Left kidney (tissue), 2 donors: ENCODE measurements around the gene TMUB1. TPM values are rescaled to one million over a fixed set of nuclear protein-coding genes. Genes with fewer than 3 reads are reported as not detected.

Experiments used
- DNase-seq: peaks from one replicate; pipeline ENCODE4 v3.0.0-alpha.2; 2013
- polyA plus RNA-seq: library from polyadenylated mRNA; unstranded; fragments of 120-200 nt; gene quantifications from one replicate; pipeline ENCODE4 v1.2.1, GENCODE V29; 2013; ENCODE audit not compliant: insufficient read length

TMUB1 gene
- polyA plus RNA-seq, 1 donor, result 19.7 TPM

DNA sequence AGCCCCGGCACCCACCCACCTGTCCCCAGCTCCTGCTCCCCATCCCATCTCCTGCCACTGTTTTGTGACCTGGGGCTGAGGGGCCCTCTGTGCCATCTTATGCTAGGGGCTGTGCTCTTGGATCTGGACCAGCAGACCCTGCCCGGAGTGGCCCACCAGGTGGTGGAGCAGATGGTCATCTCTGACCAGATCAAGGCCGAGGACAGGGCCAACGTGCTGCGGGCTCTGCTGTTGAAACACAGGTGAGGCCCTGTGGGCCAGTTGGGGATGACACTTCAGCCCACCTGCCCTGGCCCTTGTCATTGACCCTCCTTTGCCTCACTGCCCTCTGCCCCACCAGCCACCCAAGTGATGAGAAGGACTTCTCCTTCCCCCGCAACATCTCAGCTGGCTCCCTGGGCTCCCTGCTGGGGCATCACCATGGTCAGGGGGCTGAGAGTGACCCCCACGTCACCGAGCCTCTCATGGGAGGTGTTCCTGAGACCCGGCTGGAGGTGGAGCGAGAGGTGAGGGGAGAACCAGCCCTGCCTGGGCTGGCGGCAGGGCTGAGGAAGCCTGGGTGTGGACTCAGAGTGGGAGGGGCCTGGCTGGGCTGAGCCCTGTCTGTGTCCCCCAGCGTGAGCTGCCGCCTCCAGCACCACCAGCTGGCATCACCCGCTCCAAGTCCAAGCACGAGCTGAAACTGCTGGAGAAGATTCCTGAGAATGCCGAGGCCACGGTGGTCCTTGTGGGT is 13.3 kb downstream of the TMUB1 start:
- no peak for DNase-seq

GRCh38 chr7:151068069-151068773 is 15.1 kb downstream of the TMUB1 start:
- DNase-seq, result no peak

- DNase-seq, result no peak
Observed at GRCh38 chr7:151066273-151066974, 16.9 kb downstream of the TMUB1 start.

DNA sequence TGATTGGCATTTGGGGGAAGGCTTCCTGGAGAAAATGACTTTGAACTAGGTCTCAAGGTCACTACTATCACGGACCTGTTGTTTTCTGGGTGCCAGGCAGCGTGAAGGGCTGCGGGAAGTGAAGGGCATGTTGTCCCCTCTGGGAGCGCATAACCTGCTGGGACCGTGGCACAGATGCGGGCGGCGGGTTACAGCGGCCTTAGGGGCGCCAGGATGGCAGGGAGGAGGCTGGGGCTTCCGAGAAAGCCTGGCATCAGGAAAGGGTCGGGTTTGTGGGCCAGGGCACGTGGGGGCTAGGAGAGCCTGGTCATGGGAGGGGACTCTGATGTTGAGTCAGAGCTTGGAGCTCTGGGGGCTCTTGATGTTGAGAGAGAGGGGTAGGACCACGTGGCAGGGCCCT is 17.8 kb downstream of the TMUB1 start:
- no peak for DNase-seq

DNA sequence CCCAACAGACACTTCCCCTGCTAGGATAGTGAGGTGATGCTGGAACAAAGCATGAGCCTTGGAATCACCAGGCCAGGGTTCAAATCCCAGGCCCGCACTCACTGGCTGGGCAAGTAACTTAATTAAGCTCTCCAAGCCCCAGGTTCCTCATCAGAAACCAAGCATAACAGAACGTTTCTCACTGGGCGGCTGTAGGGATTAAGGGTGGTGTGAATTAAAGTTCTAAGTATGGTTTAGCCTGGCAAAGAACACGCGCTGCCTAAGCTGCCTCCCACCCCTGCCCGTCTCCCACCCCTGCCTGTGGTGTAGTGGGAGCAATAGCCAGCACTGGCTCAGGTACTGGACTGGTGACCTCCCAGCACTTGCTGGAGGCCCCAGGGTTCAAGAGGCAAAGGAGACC is 18.3 kb downstream of the TMUB1 start:
- DNase-seq, result no peak

- no peak for DNase-seq
Observed at GRCh38 chr7:151064454-151064853, 18.8 kb downstream of the TMUB1 start.

- DNase-seq, result no peak
Observed at GRCh38 chr7:151063212-151063561, 20.1 kb downstream of the TMUB1 start.

DNA sequence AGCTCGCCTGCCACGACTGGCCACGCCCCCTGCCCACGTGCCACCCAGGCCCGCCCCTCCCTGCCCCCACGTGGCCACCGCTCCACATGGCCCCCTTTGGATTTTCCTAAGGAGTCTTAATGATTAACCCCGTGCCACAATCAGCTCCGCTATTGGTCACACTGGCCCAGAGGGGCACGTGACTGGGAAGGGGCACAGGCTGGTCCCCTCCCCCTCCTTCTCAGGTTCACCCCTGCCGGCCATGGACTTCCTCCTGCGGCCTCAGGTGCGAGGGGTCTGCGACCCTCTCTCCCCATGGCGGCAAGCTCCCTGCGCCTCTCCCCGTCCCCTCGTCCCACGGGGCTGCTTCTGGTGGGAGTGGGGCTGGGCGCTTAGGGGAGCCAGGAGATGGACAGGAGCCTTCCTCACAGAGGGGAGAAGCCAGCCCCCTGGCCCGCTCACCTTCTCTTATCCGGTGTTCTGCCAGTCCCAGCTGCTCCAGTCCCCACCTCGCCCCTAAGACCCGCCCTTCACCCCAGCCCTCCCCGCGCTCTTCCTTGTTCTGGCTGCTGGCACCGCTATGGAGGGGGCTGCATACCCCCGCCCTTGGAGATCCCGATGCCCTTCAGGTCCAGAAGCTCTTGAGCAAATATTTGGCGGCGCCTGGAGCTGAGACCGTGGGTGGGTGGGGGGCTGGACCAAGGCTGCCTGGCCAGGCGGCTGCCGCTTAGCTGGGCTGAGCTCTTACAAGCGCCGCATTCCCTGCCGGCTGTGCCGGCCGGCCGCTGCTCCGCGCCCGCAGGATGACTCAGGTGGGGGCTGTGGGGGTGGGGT is 20.7 kb downstream of the TMUB1 start:
- peak; percentile 77 for DNase-seq

DNA sequence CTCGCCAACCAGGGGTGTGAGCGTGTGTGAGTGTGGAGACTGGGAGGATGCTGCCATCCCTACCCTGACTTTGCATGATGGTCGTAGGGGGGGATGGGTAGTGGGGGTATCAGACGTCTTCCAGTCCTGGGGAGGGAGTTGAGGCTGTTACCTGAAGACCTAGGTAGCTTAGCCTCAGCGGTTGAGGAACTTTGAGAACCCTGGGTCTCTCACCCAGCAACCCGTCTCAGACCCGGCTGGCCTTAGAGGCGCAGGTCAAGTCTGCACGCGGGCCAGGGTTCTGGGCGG is 21.2 kb downstream of the TMUB1 start:
- no peak for DNase-seq

DNA sequence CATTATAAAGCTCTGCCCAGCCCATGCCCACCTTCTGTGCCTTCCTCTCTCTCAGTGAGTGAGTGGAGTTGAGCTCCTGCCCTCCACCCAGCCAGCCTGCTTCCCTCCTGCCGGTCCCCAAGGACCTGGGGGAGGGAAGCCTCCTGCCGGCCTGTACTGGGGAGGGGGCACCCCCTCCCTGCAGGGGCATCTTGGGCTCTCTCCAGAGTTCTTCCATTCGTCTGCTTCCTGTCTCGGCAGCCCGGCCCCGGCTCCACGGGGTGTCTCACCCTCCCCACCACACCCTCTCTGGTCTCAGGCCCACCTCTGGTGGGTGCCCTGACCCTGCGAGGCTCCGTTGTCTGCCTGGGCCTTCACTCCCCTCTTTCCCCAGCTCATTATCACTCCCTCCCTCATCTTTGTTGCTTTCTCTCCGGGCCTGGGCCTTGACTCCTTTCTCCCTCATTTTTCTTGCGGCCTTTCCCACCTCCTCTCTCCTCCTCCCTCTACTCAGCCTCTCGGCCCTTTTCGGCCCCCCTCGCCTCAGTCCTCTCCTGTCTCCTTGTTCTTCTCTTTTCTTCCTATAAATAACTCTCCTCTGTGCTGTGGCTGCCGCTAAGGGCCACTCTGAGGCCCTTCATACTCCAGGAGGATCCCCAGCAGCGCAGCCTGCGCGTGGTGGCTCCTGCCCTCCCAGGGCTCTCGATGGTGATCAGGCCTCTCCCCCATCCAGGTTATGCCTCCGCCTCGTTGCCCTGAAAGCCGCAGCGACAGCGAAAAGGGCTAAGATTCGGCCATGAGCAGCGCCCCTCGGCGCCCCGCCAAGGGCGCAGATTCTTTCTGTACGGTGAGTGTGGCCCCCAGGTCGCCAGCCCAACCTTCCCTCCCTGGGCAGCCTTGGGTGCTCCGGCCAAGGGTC is 21.8 kb downstream of the TMUB1 start:
- no peak for DNase-seq

- no peak for DNase-seq
Observed at GRCh38 chr7:151060416-151061212, 22.7 kb downstream of the TMUB1 start.

GRCh38 chr7:151060113-151060415 is 23.2 kb downstream of the TMUB1 start:
- DNase-seq, result no peak

DNA sequence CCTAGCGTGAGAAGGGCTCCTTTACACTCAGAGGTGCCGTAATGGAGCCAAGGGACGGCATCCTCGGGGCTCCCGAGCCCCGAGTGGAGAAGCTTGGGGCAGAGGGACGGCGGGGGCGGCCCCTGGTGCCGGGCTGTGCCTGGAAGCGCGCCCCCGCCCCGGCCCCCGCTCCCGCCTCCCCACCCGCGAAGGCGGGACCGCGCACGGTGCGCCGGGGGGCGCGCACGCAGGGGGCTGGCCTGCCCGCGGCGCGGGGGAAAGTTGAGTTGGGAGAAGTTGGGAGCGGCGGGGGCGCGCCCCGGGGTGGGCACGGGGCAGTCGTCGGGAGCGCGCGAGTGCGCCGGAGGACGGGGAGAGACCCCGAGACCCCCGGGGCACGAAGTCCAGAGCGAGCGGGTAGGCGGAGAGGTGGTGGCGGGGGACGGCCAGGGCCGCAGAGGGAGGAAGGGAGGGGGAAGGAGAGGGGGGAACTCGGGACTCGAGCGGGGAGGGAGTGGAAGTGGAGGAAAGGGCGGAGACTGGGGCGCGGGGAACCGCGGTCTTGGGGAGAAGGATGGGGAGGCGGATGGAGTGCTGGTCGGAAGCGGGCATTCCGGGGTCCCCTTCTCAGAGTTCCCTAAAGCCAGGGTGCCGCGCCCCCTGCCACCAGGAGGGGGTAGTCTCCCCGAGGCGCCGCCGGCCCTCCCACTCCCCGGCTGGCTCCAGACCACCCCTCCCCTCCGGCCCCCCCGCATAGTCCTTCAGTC is 23.8 kb downstream of the TMUB1 start, which contains the start of gene SLC4A2:
Gene SLC4A2 (plus strand): TSS at position 223 of the 746 bp plus-strand sequence. CDS start 2,399 bp downstream, outside the sequence.
- DNase-seq, result peak; percentile 87

DNA sequence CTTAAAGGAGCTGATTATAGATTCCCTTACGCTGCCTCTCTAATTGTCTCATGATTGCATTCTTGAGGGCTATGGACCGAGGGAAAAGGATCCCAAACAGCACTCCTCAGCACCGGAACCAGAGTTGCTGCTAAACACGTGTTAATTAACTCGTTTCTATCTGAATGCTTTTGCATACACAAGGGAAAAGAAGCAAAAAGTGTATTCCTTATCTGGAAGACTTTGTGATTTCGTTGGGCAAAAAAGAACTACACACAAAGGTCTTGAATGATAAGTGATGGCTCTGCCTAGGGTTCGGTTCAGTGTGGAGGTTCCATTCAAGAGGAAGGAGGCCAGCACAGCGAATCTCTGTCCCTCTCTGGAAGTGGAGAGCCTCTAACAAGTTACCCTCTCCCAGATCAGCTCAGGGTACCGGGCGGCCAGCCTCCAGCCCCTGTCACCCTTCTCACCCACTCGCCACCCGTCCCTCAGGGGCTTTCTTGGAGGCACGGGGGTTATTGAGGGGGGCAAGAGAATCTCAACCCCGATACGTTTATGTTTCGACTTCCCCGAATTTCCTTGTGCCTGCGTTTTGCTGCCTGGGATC is 24.4 kb downstream of the TMUB1 start:
- DNase-seq, result no peak

DNA sequence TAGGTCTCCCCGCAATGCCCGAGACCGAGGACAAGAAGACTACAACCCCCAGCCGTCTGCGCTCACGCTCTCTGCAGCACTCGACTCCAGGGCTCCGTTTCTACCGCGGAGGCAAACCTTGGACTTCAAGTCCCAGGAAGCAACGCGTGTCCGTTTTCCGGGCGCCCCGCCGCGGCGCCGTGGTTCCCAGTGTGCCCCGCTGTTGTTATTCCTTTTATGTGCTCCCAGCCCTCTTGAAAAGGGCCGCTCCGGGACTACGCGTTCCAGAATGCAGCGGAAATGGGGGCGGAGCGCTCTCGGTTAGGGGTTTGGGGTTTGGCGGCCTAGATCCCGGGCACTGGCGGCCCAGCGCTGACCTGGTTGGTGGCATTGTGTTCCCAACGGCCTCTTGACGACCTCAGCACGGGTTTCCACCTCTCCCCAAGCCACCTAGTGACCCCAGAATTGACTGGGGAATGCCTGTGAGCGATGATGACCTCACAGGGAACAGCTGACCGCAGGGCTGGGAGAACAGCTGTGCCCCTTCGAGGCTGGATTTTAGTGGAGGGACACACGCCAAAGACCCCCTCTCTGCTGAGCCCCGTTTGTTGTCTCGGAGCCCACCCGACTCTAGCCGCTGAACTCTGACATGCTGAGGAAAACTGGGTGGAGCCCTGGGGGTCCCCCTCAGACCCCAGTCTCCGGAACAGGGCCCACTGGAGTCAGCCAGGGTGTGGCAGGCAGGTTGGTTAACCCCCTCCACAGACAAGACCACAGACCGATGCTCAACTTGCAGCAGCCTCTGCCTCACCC is 25.1 kb downstream of the TMUB1 start:
- peak; percentile 98 for DNase-seq

- no peak for DNase-seq
Observed at GRCh38 chr7:151057506-151057988, 25.7 kb downstream of the TMUB1 start, which contains the start of gene CDK5. CDK5 (minus strand) TSS chr7:151057897; CDS start chr7:151057848, 49 bp downstream.

DNA sequence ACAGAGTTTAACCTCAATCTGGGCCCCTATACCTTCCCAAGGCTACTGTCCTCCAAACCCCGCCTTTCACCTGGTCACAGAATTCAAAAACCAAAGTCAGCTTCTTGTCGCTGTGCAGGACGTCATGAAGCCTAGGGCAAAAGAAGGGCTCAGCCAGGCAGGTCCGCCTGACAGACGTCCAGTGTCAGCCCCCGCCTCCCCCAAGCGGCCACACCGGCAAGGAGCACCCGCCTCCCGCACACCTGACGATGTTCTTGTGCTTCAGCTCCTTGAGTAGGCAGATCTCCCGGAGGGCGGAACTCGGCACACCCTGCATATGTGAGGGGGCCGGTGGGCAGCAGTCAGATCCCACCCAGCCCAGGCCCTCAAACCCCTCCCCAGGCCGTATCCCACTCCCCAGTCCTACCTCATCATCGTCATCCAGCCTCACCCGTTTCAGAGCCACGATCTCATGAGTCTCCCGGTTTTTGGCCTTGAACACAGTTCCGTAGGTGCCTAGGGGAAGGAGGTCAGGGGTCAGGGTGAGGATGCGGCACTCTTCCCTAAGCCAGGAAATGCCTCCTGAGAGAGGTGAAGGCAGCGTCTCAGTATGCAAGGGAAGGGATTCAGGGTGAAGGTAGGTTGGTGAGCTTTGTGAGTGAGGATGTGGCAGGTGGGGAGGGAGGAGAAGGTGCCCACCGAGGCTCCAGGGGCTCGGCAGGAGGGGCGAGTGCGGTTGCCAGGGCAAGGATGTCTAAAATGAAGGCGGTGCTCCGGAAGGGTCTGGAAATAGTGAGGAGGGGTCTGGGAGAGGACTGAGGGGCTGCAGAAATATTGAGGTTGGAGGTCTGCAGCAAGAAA is 26.4 kb downstream of the TMUB1 start:
- DNase-seq, result no peak
